Smooth muscle cell of bladder (primary cell): ENCODE measurements around the gene NINJ1. TPM values are rescaled to one million over a fixed set of nuclear protein-coding genes. Genes with fewer than 3 reads are reported as not detected.

Source experiments
- total RNA-seq: library from RNA; depleted of rRNA; stranded (reverse); fragments of >200 nt; gene quantifications from 2 replicates; pipeline ENCODE4 v1.2.3, GENCODE V29; 2014

NINJ1 gene
- total RNA-seq, result 42.1 and 58.6 TPM in 2 replicates

DNA sequence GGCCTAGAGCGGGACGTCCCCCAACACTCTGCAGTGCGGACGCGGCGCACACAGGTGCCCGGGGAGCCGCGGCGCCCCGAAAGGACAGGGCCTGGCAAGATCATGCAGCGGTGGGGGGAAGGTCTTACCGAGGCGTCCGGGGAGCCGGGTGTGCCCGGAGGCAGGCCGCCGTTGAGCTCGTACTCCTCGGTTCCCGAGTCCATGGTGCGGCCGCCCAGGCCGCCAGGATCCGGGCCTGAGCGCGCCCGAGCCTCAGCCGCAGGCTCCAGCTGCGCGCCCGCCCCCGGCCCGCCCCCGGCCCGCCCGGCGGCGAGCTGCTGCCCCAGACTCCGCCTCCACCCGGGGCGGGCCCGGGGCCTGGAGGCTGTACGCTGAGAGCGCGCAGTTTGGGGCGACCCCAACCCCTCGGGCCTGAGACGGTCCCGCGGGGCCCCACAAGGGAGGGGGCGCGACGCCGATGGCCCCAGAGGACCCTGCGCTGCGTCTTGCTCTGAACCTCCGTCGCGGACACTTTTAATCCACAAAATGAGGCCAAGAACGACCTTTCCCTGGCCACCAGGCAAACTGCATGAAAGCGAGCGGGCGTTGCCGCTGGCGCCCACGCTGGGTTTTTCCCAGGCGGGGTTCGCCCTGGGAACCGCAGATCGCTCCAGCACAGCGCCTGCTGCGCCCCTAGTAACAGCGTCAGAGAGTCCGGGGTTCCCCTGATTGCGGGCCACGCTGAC is at the start of gene NINJ1:
NINJ1 (minus strand) TSS at position 237 of the 725 bp plus-strand sequence; CDS start at position 203, 34 bp downstream.

GRCh38 chr9:93096131-93096802 is 37.8 kb downstream of the NINJ1 start, which contains the start of gene CARD19:
Gene CARD19, plus strand, starts transcription at chr9:93096217. Its CDS starts 129 bp downstream, at chr9:93096346.

Other genes starting within 250 kb of the NINJ1 start
- gene FGD3, start 186.7 kb downstream of the NINJ1 start, total RNA-seq, result not detected in 2 replicates
- gene SUSD3, start 75.5 kb downstream of the NINJ1 start, total RNA-seq, result 1.1 and 1.6 TPM in 2 replicates
- gene CARD19, start 38.0 kb downstream of the NINJ1 start, total RNA-seq, result 34.3 and 39.7 TPM in 2 replicates
- not detected in 2 replicates for gene WNK2, start 49.9 kb upstream of the NINJ1 start, total RNA-seq